OCI-LY3 (cell line): ENCODE data around the gene ARL2BP.

Source experiments
- EZH2phosphoT487 ChIP-seq: fragments of 200-600 bp; shearing (Covaris generic); IDR thresholded peaks from 2 replicates; pipeline ENCODE4 v1.6.1; 2018; ENCODE audit warnings: antibody characterized with exemption, mixed run types, low read depth
- TF ChIP-seq, protein P1 (sequence below): fragments of 200-600, 300-600 bp; sonication (generic); IDR thresholded peaks from 2 replicates; pipeline ENCODE4 v1.5.1; 2014; ENCODE audit warnings: antibody characterized with exemption, low read length, low read depth

DNA sequence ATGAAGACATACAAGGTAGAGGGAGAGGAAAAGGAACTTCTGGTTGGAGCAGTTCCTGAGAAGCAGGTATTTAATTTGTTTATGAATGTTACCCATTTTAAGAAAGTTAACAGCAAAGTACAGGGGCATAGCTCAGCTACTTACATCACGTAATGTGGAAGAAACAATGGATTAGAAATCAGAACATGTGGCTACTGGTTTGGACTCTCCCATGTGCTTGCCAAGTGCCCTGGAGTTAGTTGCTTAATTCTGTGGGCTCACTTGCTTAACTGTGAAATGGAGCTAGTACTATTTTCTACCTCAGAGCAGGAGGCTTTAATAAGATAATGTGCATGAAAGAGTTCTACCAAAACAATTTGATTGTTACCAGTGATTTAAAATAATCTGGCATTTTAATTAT is 31.6 kb upstream of the ARL2BP start:
- TF ChIP-seq, protein P1, sequence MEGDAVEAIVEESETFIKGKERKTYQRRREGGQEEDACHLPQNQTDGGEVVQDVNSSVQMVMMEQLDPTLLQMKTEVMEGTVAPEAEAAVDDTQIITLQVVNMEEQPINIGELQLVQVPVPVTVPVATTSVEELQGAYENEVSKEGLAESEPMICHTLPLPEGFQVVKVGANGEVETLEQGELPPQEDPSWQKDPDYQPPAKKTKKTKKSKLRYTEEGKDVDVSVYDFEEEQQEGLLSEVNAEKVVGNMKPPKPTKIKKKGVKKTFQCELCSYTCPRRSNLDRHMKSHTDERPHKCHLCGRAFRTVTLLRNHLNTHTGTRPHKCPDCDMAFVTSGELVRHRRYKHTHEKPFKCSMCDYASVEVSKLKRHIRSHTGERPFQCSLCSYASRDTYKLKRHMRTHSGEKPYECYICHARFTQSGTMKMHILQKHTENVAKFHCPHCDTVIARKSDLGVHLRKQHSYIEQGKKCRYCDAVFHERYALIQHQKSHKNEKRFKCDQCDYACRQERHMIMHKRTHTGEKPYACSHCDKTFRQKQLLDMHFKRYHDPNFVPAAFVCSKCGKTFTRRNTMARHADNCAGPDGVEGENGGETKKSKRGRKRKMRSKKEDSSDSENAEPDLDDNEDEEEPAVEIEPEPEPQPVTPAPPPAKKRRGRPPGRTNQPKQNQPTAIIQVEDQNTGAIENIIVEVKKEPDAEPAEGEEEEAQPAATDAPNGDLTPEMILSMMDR = no peak
- TF ChIP-seq EZH2phosphoT487 = no peak
